ENCODE data around the gene SLC27A1. TPM values are rescaled to one million over a fixed set of nuclear protein-coding genes. Genes with fewer than 3 reads are reported as not detected.

The SLC27A1 gene
- total RNA-seq (2014; rRNA removed; shearing (Covaris generic)) (9.3 and 11.6 TPM in 2 replicates), polyA plus RNA-seq (2016; fragmentation: Nextera tagmentation; extraction: Ambion mirVana) (2.1 and 3.5 TPM in 2 replicates)
- long read RNA-seq, partial matches to known transcripts: 2 of 4 reads
- long read RNA-seq, other reads (novel, unspliced or antisense): 2 of 4 reads

GRCh38 chr19:17470068-17470841, at the start of gene SLC27A1:
Gene SLC27A1, plus strand, starts transcription at chr19:17470524. Its CDS starts 17 bp downstream, at chr19:17470541.
- H3K27me3 Mint-ChIP-seq (ENCODE audit: insufficient read depth, low read depth, poor library complexity): peaks cover 24% of the 10 kb centered on the region
- Histone ChIP-seq H3K79me2 (replicated peaks; ENCODE audit: insufficient read depth) (no peaks in the 10 kb centered on the region), H4K20me1 (replicated peaks; ENCODE audit: insufficient read depth) (no peaks in the 10 kb centered on the region), H3K4me2 (peak within 1 kb of the TSS; percentile 98), H2AFZ (peak within 1 kb of the TSS; percentile 100), H3F3A (replicated peaks; ENCODE audit: low read depth) (0 out of 2 replicates have a peak, but pooled peaks cover 6% of the 10 kb centered on the region), H3K4me1 (ENCODE audit: insufficient read depth) (peaks cover 12% of the 10 kb centered on the region), H3K36me3 (ENCODE audit: insufficient read depth) (no peaks in the 10 kb centered on the region), H3K27ac (ENCODE audit: low read depth) (no peak within 1 kb of the TSS; the same call in 1 of the 2 replicates), H3K9me2 (ENCODE audit: insufficient read depth) (no peaks in the 10 kb centered on the region), H3K4me3 (peak within 1 kb of the TSS; percentile 92), H3K27me3 (ENCODE audit: insufficient read depth) (peaks cover 24% of the 10 kb centered on the region)
- peak within 1 kb of the TSS; percentile 98 for H3K27ac Mint-ChIP-seq
- peaks cover 23% of the 10 kb centered on the region for H3K4me1 Mint-ChIP-seq
- peak; percentile 89 for ATAC-seq
- H3K36me3 Mint-ChIP-seq (ENCODE audit: low read depth): no peaks in the 10 kb centered on the region; the same call in 2 of the 3 replicates
- peak; percentile 100 for DNase-seq (ENCODE audit: low spot score)
- H3K9me3 Mint-ChIP-seq: no peaks in the 10 kb centered on the region
- peak within 1 kb of the TSS; percentile 94 for H3K4me3 Mint-ChIP-seq
- TF ChIP-seq REST (IDR thresholded peaks at IDR 0.05; ENCODE audit: unreplicated experiment) (no peak), JUNB (IDR thresholded peaks at IDR 0.05; ENCODE audit: unreplicated experiment) (no peak), POLR2AphosphoS5 (IDR thresholded peaks at IDR 0.05; ENCODE audit: low read depth) (peak; percentile 60), STAT1 (IDR thresholded peaks at IDR 0.05; ENCODE audit: unreplicated experiment) (no peak), CTCF (conservative IDR thresholded peaks at IDR 0.05; ENCODE audit: low read depth in 2 of 2) (no peak), ZNF331 (CRISPR knock-in tag; IDR thresholded peaks at IDR 0.05; ENCODE audit: low read depth) (no peak), EZH2phosphoT487 (IDR thresholded peaks at IDR 0.05; ENCODE audit: unreplicated experiment) (no peak), EZH2 (IDR thresholded peaks at IDR 0.05; ENCODE audit: low read depth, unreplicated experiment) (no peak)

GRCh38 chr19:17421942-17422341, 48.4 kb upstream of the SLC27A1 start:
- H2AFZ ChIP-seq: no peak overlapping the region
- DNase-seq (ENCODE audit: low spot score): no peak
- peaks cover 3% of the 10 kb centered on the region for H3K27me3 ChIP-seq (ENCODE audit: insufficient read depth)
- no peaks in the 10 kb centered on the region for H3K9me2 ChIP-seq (ENCODE audit: insufficient read depth)
- TF ChIP-seq POLR2AphosphoS5 (IDR thresholded peaks at IDR 0.05; ENCODE audit: low read depth): no peak
- no peak overlapping the region for H3K27ac ChIP-seq (ENCODE audit: low read depth)
- Mint-ChIP-seq H3K9me3 (no peaks in the 10 kb centered on the region), H3K4me3 (no peak overlapping the region), H3K4me1 (peaks cover 21% of the 10 kb centered on the region), H3K27ac (no peak overlapping the region), H3K27me3 (ENCODE audit: insufficient read depth, low read depth, poor library complexity) (peaks cover 15% of the 10 kb centered on the region), H3K36me3 (ENCODE audit: low read depth) (no peaks in the 10 kb centered on the region; the same call in 1 of the 3 replicates)
- H3F3A ChIP-seq (replicated peaks; ENCODE audit: low read depth): 0 out of 2 replicates have a peak, but pooled peaks cover 4% of the 10 kb centered on the region
- no peak overlapping the region for H3K4me2 ChIP-seq
- no peak overlapping the region for H3K4me3 ChIP-seq
- no peaks in the 10 kb centered on the region for H4K20me1 ChIP-seq (replicated peaks; ENCODE audit: insufficient read depth)
- H3K4me1 ChIP-seq (ENCODE audit: insufficient read depth): peaks cover 14% of the 10 kb centered on the region; the same call in 1 of the 2 replicates
- H3K79me2 ChIP-seq (replicated peaks; ENCODE audit: insufficient read depth): no peaks in the 10 kb centered on the region
- no peak for ATAC-seq
- no peaks in the 10 kb centered on the region for H3K36me3 ChIP-seq (ENCODE audit: insufficient read depth)
